ENCODE results near the gene DAB2IP.

Gene DAB2IP

GRCh38 chr9:121625590-121625989 is 25.8 kb upstream of the DAB2IP start:
- no peak for DNase-seq (ENCODE audit: low spot score)
- no peak for FAIRE-seq

GRCh38 chr9:121626012-121626411 is 25.4 kb upstream of the DAB2IP start:
- FAIRE-seq (no peak), DNase-seq (ENCODE audit: low spot score) (no peak)

DNA sequence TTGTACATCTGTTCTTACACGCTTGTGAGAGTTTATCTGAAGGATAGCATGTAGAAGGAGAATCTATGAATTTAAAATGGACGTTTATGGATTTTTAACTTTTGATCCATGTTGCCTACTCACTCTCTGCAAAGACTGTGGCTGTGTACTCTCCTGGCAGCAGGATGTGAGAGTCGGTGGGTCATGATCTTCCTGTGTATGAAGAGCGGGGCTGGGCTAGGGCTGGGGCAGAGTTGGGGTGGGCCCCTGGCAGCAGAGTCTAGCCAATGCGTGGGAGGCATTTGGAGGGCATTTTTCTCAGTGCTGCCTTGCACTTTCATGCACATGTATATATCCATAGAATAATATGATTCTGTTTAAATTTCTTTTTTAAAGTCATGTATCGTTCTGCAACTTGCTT is 24.0 kb upstream of the DAB2IP start:
- no peak for DNase-seq (ENCODE audit: low spot score)
- no peak for FAIRE-seq

- no peak for FAIRE-seq
- DNase-seq (ENCODE audit: low spot score): no peak
These were observed 23.0 kb upstream of the DAB2IP start for GRCh38 chr9:121628401-121628800.

- DNase-seq (ENCODE audit: low spot score): no peak
- FAIRE-seq: no peak
These were observed 20.3 kb upstream of the DAB2IP start for GRCh38 chr9:121631115-121631514.

DNA sequence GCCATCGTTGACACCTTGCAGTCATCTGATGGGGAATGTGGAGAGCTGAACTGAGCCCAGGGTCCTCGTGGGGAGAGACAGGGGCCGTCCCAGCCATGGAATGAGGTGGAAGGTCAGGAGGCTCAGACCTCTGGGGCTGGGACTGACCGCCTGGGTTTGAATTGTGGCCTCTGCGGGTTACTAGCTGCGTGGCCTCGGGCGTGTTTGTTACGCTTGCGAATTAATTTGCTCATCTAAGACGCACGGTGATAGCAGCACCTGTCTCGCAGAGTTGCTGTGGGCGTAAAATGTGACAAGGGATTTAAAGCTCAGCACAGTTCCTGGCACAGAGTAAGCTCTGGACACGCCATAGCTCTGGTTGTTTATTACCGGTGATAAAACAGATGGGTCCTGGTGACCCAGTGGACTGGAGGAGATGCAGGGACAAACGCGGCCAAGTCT is 19.4 kb upstream of the DAB2IP start:
- DNase-seq (ENCODE audit: low spot score) (no peak), FAIRE-seq (no peak)

DNA sequence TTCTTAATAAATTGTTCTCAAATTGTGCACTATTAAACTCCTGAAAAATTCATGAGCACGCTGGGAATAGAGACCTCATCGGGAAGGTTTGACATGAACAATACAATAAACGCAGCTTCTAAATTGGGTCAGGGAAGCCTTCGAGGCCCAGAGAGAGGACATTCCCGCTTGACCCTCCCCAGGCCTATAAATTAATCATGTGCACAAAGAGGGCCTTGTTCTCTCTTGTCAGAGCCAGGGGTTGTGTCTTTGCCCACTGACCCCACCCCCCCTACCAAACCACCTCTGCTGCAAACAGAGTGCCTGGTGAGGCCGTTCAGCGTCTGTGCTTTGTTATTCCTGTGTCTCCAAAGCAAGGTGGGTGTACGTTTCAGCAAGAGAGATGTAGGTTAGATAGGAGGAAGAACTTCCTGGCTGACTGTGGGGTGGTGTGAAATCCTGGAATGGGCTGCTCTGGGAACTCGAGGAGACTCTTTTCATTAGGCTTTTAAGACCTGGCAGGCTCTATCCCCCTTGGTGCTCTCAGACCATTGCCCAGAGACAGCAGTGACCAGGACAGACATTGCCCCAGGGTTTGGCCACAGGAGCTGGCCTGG is 18.2 kb upstream of the DAB2IP start:
- DNase-seq (ENCODE audit: low spot score) (no peak), FAIRE-seq (no peak)

- FAIRE-seq: no peak
These were observed 17.7 kb upstream of the DAB2IP start for GRCh38 chr9:121633736-121634135.

GRCh38 chr9:121634329-121635261 is 16.8 kb upstream of the DAB2IP start:
- FAIRE-seq (no peak), DNase-seq (ENCODE audit: low spot score) (peak; percentile 25)

More at GRCh38 chr9:121633736-121634135, 17.7 kb upstream of the DAB2IP start:
- no peak for DNase-seq (ENCODE audit: low spot score)

GRCh38 chr9:121635300-121635876 is 16.0 kb upstream of the DAB2IP start:
- DNase-seq (ENCODE audit: low spot score): no peak
- FAIRE-seq: no peak

DNA sequence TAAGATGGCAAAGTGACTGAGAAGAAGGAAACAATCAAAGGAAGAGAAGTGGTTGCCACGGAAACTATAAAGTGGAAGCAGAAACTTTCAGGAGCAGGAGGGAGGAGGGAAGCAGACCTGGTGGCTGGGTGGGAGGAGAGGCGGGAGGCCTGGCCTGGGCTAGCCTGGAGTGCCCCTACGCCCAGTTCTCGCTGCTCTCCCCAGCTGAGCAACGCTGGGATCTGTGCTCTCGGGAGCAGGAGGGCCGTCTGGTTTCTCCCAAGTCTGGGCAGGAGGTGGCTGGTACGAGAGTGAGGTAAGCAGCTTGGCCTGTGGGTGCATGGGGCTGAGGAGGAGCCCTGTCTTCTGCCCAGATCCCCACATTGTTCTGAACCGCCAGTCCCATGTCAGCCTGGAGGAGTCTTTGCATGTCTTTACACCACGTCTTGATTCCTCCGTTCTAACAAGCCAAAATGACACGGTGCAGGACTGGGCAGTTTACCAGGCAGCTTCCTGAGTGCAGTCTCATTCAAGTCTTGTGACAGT is 15.0 kb upstream of the DAB2IP start:
- no peak for FAIRE-seq
- DNase-seq (ENCODE audit: low spot score): no peak

GRCh38 chr9:121636978-121637712 is 14.3 kb upstream of the DAB2IP start:
- no peak for FAIRE-seq
- no peak for DNase-seq (ENCODE audit: low spot score)

DNA sequence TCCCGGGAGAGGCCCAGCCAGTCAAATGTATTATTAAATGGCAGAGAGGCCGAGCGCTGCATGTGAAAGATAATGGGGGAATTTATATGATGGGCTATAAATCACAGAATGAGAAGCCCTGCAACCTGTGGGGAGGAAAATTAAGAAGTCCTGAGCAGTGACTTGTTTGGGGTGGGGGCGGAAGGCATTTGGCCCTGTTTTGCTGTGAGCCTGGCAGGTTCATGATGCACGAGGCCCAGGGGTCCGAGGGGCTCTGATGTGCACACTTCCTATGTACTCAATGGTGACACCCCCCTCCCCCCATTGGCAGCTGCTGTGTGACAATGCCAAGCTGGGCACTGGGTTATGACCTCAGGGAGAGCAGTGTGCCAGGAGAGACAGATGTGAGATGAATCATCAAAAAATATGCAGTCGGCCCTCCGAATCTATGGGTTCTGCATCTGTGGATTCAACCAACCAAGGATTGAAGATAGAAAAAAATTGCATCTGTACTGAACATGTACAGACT is 13.7 kb upstream of the DAB2IP start:
- no peak for FAIRE-seq
- DNase-seq (ENCODE audit: low spot score): peak; percentile 44

DNA sequence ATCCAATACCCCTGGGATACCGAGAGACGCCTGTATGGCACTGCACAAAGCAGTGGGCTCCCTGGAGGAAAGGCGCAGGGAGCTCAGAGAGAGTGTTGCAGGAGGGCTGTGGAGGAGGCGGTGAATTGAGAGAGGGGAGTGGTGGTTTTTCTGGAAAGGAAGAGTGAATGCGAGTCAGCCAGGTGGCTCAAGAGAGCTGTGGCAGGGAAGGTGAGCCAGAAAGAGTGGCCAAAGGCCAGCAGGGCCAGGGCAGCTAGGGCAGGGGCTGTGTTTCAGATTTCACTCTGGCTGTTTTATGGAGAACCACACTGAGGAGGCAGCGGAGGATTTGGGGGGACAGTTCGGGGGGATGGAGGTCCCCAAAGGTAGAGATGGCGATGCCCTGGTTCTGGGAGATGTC is 13.0 kb upstream of the DAB2IP start:
- DNase-seq (ENCODE audit: low spot score) (no peak), FAIRE-seq (no peak)

DNA sequence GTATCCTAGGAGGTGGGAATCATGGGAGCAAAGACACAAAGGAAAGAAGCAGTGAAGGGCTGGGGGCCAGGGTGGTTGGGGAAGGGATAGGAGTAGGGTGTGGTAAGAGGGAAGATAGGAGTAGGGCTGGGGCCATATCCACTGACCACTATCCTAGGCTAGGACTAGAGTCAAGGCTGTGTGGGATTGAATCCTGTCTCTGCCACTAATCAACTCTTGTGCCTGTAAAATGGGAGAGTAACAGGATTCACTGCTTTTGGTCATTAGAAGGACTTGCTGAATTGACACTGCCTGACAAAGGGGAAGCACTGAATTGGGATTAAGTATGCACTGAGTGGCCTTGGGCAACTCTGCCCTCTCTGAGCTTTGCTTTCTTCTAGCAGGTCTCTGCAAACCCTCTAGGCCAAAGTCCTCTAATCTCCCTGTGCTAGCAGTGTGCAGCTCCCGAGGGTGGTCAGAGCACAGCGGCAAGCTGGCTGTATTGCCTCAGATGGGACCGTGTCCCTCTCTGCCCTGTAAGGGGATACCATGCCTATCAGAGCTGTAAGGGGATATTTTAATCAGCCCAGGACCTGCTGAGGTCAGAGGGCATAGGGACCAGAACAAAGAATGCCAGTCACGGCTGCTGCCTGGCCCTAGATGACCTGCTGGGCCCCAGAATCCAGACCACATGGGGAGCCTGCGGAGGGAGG is 12.4 kb upstream of the DAB2IP start:
- no peak for FAIRE-seq
- no peak for DNase-seq (ENCODE audit: low spot score)

- no peak for DNase-seq (ENCODE audit: low spot score)
- no peak for FAIRE-seq
These were observed 11.8 kb upstream of the DAB2IP start for GRCh38 chr9:121639619-121640018.

DNA sequence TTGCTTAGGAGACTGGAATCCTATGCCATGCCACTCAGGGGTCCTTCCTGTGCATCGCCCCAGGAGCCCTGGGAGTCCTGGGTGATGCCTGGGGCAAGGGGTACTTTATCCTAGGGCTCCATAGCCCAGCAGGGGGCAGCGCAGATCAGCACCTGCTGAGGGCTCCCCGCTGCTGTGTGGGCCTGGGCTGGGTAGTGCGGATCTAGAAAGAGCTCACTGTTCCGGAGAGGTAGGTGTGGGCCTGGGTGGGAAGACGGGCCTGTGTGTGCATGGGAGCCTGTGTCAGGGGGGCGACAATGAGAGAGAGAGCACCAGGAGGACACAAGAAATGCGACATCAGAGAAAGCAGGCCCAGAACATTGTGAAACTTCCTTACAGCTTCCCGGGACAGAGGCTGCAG is 11.4 kb upstream of the DAB2IP start:
- DNase-seq (ENCODE audit: low spot score): no peak
- FAIRE-seq: no peak

GRCh38 chr9:121640491-121641223 is 10.8 kb upstream of the DAB2IP start:
- FAIRE-seq: no peak
- no peak for DNase-seq (ENCODE audit: low spot score)

DNA sequence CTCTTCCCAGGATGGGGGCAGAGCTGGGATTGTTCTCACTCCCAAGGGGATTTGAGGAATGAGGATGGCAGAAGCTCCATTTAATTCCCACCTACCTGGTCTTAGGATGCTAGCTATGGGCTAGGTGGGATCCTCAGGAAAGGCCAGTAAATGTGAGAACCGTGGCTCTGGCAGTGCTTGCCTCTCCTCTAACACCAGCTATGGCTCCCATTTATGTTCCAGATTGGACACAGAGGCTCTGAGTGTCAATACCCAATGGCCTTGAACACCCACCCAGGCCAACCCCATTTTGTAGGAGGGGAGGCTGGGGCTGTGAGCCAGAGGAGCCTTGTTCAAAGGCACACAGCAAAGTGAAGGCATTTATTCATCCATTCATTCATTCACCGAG is 10.2 kb upstream of the DAB2IP start:
- no peak for FAIRE-seq
- DNase-seq (ENCODE audit: low spot score): no peak

DNA sequence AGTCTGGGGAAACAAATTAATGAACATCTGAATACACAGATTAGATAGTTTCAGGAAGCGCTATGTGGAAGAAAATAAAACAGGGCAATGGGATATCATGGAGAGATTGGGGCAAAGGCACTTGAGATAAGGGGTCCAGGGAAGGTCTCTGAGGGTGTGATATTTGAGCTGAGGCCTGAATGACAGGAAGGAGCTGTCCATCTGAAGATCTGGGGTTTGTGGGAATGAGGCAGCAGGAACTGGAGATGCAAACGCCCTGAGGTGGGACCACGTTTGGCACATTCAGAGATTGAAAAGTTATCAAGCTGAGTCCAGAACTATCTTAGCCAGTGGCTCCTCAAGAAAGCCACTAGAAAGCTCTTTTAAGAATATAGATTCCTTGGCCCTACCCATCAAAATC is 8.7 kb upstream of the DAB2IP start:
- no peak for DNase-seq (ENCODE audit: low spot score)
- FAIRE-seq: no peak

Measured in RCC 7860 (cell line).